Liver (tissue), 9 donors: ENCODE results near the gene TMEM187. TPM values are rescaled to one million over a fixed set of nuclear protein-coding genes. Genes with fewer than 3 reads are reported as not detected.

ENCODE experiments used
- DNase-seq: peaks from one replicate; pipeline ENCODE4 v3.0.0-alpha.2; 2017; ENCODE audit warnings: low spot score
- H3K27ac ChIP-seq, 2 donors: one replicate each; pipeline ENCODE4 v1.7.0; 2013; ENCODE audit warnings: inconsistent platforms in 2 of 2, low read length in 2 of 2, control low read depth in 1 of 2, low read depth in 1 of 2, mild to moderate bottlenecking in 1 of 2
- H3K27me3 ChIP-seq, 4 donors: one replicate each; pipeline versions ENCODE4 v1.6.1 to v1.7.0; 2013; ENCODE audit warnings: low read length in 3 of 4, inconsistent platforms in 1 of 4, mild to moderate bottlenecking in 1 of 4, moderate library complexity in 1 of 4; ENCODE audit not compliant: control insufficient read depth in 4 of 4, insufficient read depth in 4 of 4
- H3K36me3 ChIP-seq, 4 donors: one replicate each; pipeline versions ENCODE4 v1.6.1 to v1.7.0; 2013; ENCODE audit warnings: low read length in 3 of 4, mild to moderate bottlenecking in 3 of 4, low read depth in 1 of 4, moderate library complexity in 1 of 4; ENCODE audit not compliant: control insufficient read depth in 4 of 4, insufficient read depth in 3 of 4
- H3K4me1 ChIP-seq, 4 donors: one replicate each; pipeline versions ENCODE4 v1.6.1 to v1.7.0; 2013; ENCODE audit warnings: low read length in 3 of 4, mild to moderate bottlenecking in 3 of 4, moderate library complexity in 1 of 4; ENCODE audit not compliant: control insufficient read depth in 4 of 4, insufficient read depth in 4 of 4
- H3K4me3 ChIP-seq, 3 donors: one replicate each; pipeline versions ENCODE4 v1.6.1 to v1.7.0; 2013; ENCODE audit warnings: low read length in 3 of 3, control low read depth in 1 of 3, low read depth in 1 of 3, mild to moderate bottlenecking in 1 of 3
- H3K9ac ChIP-seq, 2 donors: one replicate each; pipeline ENCODE4 v1.7.0; 2013; ENCODE audit warnings: low read length in 2 of 2, mild to moderate bottlenecking in 2 of 2, moderate library complexity in 2 of 2, control low read depth in 1 of 2, low read depth in 1 of 2
- H3K9me3 ChIP-seq, 4 donors: one replicate each; pipeline versions ENCODE4 v1.6.1 to v1.7.0; 2013; ENCODE audit warnings: low read length in 3 of 4; ENCODE audit not compliant: control insufficient read depth in 4 of 4
- ATF3 ChIP-seq: IDR thresholded peaks from 2 replicates; pipeline ENCODE4 v1.6.1; 2016; ENCODE audit warnings: antibody characterized with exemption
- CTCF ChIP-seq: fragments of 150-350 bp; IDR thresholded peaks from 2 replicates; pipeline ENCODE4 v1.5.1; 2017; ENCODE audit warnings: improper control_type of control experiment, low read depth, low read length; ENCODE audit not compliant: missing input control
- EGR1 ChIP-seq, 2 donors: IDR thresholded peaks; 2 replicates each; pipeline ENCODE4 v1.6.1; 2016 to 2018; ENCODE audit warnings: antibody characterized with exemption in 2 of 2, low read depth in 2 of 2
- FOXA1 ChIP-seq: IDR thresholded peaks from 2 replicates; pipeline ENCODE4 v1.6.1; 2016; ENCODE audit warnings: antibody characterized with exemption
- FOXA2 ChIP-seq: IDR thresholded peaks from 2 replicates; pipeline ENCODE4 v1.6.1; 2016; ENCODE audit warnings: antibody characterized with exemption
- GABPA ChIP-seq, 2 donors: IDR thresholded peaks in 1 of 2; conservative IDR thresholded peaks in 1 of 2; 2 replicates each; pipeline ENCODE4 v1.6.1; 2016; ENCODE audit warnings: antibody characterized with exemption in 2 of 2, mild to moderate bottlenecking in 1 of 2, moderate library complexity in 1 of 2
- HNF4A ChIP-seq, 2 donors: conservative IDR thresholded peaks; 2 replicates each; pipeline ENCODE4 v1.6.1; 2016; ENCODE audit warnings: antibody characterized with exemption in 2 of 2, mild to moderate bottlenecking in 2 of 2
- HNF4G ChIP-seq: IDR thresholded peaks from 2 replicates; pipeline ENCODE4 v1.6.1; 2016; ENCODE audit warnings: antibody characterized with exemption
- JUND ChIP-seq, 2 donors: IDR thresholded peaks; 2 replicates each; pipeline ENCODE4 v1.6.1; 2016; ENCODE audit warnings: antibody characterized with exemption in 2 of 2
- MAX ChIP-seq: IDR thresholded peaks from 2 replicates; pipeline ENCODE4 v1.6.1; 2016; ENCODE audit warnings: antibody characterized with exemption
- NR2F2 ChIP-seq: IDR thresholded peaks from 2 replicates; pipeline ENCODE4 v1.6.1; 2016; ENCODE audit warnings: antibody characterized with exemption
- RAD21 ChIP-seq, 2 donors: IDR thresholded peaks; 2 replicates each; pipeline ENCODE4 v1.6.1; 2016; ENCODE audit warnings: antibody characterized with exemption in 2 of 2, mild to moderate bottlenecking in 2 of 2
- REST ChIP-seq: IDR thresholded peaks from 2 replicates; pipeline ENCODE4 v1.6.1; 2016; ENCODE audit warnings: antibody characterized with exemption, mild to moderate bottlenecking
- RXRA ChIP-seq, 2 donors: IDR thresholded peaks; 2 replicates each; pipeline ENCODE4 v1.6.1; 2017 to 2018; ENCODE audit warnings: antibody characterized with exemption in 2 of 2, mild to moderate bottlenecking in 1 of 2
- SP1 ChIP-seq: IDR thresholded peaks from 2 replicates; pipeline ENCODE4 v1.6.1; 2018; ENCODE audit warnings: antibody characterized with exemption, mild to moderate bottlenecking
- TAF1 ChIP-seq: conservative IDR thresholded peaks from 2 replicates; pipeline ENCODE4 v1.6.1; 2016; ENCODE audit warnings: antibody characterized with exemption, mild to moderate bottlenecking
- YY1 ChIP-seq: IDR thresholded peaks from 2 replicates; pipeline ENCODE4 v1.6.1; 2016; ENCODE audit warnings: antibody characterized with exemption, mild to moderate bottlenecking
- ZBTB33 ChIP-seq: IDR thresholded peaks from 2 replicates; pipeline ENCODE4 v1.6.1; 2016; ENCODE audit warnings: antibody characterized with exemption
- WGBS: extraction: QIAGEN DNeasy Blood & Tissue Kit; methylation state at CpG from one replicate; pipeline ENCODE4 v1.1.7; 2013; 5-methylcytosine and 5-hydroxymethylcytosine counted together
- polyA plus RNA-seq, 2 donors: library from polyadenylated mRNA; stranded (reverse) in 1 of 2; unstranded in 1 of 2; fragments of 200-250 nt in 1 of 2; fragments of >200 nt in 1 of 2; fragmentation: Nextera tagmentation in 1 of 2; extraction: Ambion mirVana in 1 of 2; gene quantifications; one replicate each; pipeline versions ENCODE4 v1.2.1 to v1.2.3, GENCODE V29; 2013 to 2015
- total RNA-seq, 2 donors: library from RNA; depleted of rRNA; stranded (reverse); fragments of >200 nt; gene quantifications; one replicate each; pipeline ENCODE4 v1.2.3, GENCODE V29; 2014
- donor health status: healthy.
- donor health status: healthy.
- donor health status: healthy.
- donor health status: healthy.
- donor health status: healthy.

Gene TMEM187
- total and polyA plus RNA-seq, 4 donors, result 2.9 to 5.8 (median 4.1) TPM

GRCh38 chrX:153925387-153925738 is 47.2 kb upstream of the TMEM187 start:
- Histone ChIP-seq H3K9me3 (no peaks in the 10 kb centered on the region), H3K27ac (peak overlapping the region; percentile 42 to 55), H3K4me3 (peak overlapping the region in 1 of 3 donors; percentile 25), H3K9ac (no peak overlapping the region), H3K4me1 (peaks cover 9 to 37% (median 24%) of the 10 kb centered on the region in 4 donors), H3K27me3 (no peaks in the 10 kb centered on the region), H3K36me3 (peaks cover 0 to 4% (median under 1%) of the 10 kb centered on the region in 4 donors)
- DNase-seq, result no peak
- WGBS, result 76% methylated on average over 4 of the region's 4 CpGs
- TF ChIP-seq YY1, result no peak
- TF ChIP-seq NR2F2, result no peak
- TF ChIP-seq FOXA2, result no peak
- TF ChIP-seq FOXA1, result no peak
- TF ChIP-seq HNF4A (conservative IDR thresholded peaks at IDR 0.05), result no peak
- TF ChIP-seq RAD21 (IDR thresholded peaks at IDR 0.05), result no peak
- no peak for TF ChIP-seq REST
- no peak for TF ChIP-seq JUND (IDR thresholded peaks at IDR 0.05)
- TF ChIP-seq CTCF, result no peak
- no peak for TF ChIP-seq MAX
- no peak for TF ChIP-seq HNF4G
- TF ChIP-seq ATF3, result no peak
- TF ChIP-seq GABPA (IDR thresholded peaks at IDR 0.05 in 1 of 2, conservative IDR thresholded peaks at IDR 0.05 in 1 of 2), result no peak
- TF ChIP-seq TAF1, result no peak
- TF ChIP-seq EGR1 (IDR thresholded peaks at IDR 0.05; ENCODE audit: low read depth in 2 of 2), result no peak
- no peak for TF ChIP-seq RXRA (IDR thresholded peaks at IDR 0.05)
- no peak for TF ChIP-seq ZBTB33
- TF ChIP-seq SP1, result no peak
